NB4 (cell line): ENCODE results near the gene GLS.

Source experiments
- DNase-seq: peaks from one replicate; pipeline ENCODE4 v3.0.0; 2010; ENCODE audit warnings: low read depth
- H3K4me3 ChIP-seq: one replicate; pipeline ENCODE4 v1.5.1; 2011; ENCODE audit warnings: mild to moderate bottlenecking, low read depth, low read length, moderate library complexity
- CTCF ChIP-seq: IDR thresholded peaks from one replicate; pipeline ENCODE4 v1.5.1; 2012; ENCODE audit warnings: low read depth, low read length
- MAX ChIP-seq: IDR thresholded peaks from 2 replicates; pipeline ENCODE4 v1.6.1; 2011; ENCODE audit warnings: low read depth, low read length
- MYC ChIP-seq: IDR thresholded peaks from 2 replicates; pipeline ENCODE4 v1.6.1; 2011; ENCODE audit warnings: low read depth, low read length
- POLR2A ChIP-seq: IDR thresholded peaks from 2 replicates; pipeline ENCODE4 v1.6.1; 2011; ENCODE audit warnings: mild to moderate bottlenecking; ENCODE audit not compliant: insufficient read length; ENCODE audit errors: extremely low read depth

GLS gene

GRCh38 chr2:191012346-191012745 is 131.7 kb downstream of the GLS start:
- peak overlapping the region; percentile 97 for H3K4me3 ChIP-seq
- no peak for TF ChIP-seq CTCF
- no peak for TF ChIP-seq POLR2A
- no peak for TF ChIP-seq MYC
- no peak for TF ChIP-seq MAX
- no peak for DNase-seq

GRCh38 chr2:191012845-191013681 is 132.4 kb downstream of the GLS start:
- TF ChIP-seq CTCF (no peak), MYC (no peak), POLR2A (no peak), MAX (0 out of 2 replicates have a peak, but pooled peaks have one; percentile 7)
- peak overlapping the region; percentile 97 for H3K4me3 ChIP-seq
- DNase-seq: peak; percentile 72

GRCh38 chr2:191013682-191013931 is 133.0 kb downstream of the GLS start:
- TF ChIP-seq MAX (no peak), MYC (no peak), POLR2A (no peak), CTCF (no peak)
- no peak for DNase-seq

GRCh38 chr2:191013932-191014652 is 133.5 kb downstream of the GLS start, which contains the start of gene STAT1:
Gene STAT1 (minus strand): TSS chr2:191014171. CDS start chr2:191010003, 4,168 bp downstream.
- DNase-seq: peak; percentile 97
- TF ChIP-seq CTCF: no peak
- TF ChIP-seq POLR2A: peak; percentile 91
- TF ChIP-seq MAX: peak; percentile 51
- peak; percentile 81 for TF ChIP-seq MYC
- peak within 1 kb of the TSS; percentile 97 for H3K4me3 ChIP-seq

More at GRCh38 chr2:191013682-191013931, 133.0 kb downstream of the GLS start:
- peak overlapping the region; percentile 97 for H3K4me3 ChIP-seq

- no peak for TF ChIP-seq MYC
- no peak for TF ChIP-seq MAX
- TF ChIP-seq CTCF: no peak
- TF ChIP-seq POLR2A: no peak
- no peak for DNase-seq
- peak overlapping the region; percentile 64 for H3K4me3 ChIP-seq
Observed at GRCh38 chr2:191014653-191015020, 134.0 kb downstream of the GLS start.
